ENCODE results near the gene FOXS1. TPM values are rescaled to one million over a fixed set of nuclear protein-coding genes. Genes with fewer than 3 reads are reported as not detected.
"Not testable (repeated sequence)": the region's sequence is repeated elsewhere in the genome, so short reads cannot be mapped to it uniquely, and the experiment has no call there.

Gene FOXS1
- total RNA-seq, 4 donors from 2014 or later: 0.33 TPM; not detected in 3

- Histone ChIP-seq H3K27ac (peak overlapping the region; percentile 20 to 95 (median 74)), H3K4me1 (peaks cover 8 to 43% of the 10 kb centered on the region in 2 donors), H3K9me3 (no peaks in the 10 kb centered on the region), H3K36me3 (peaks cover 0 to 4% of the 10 kb centered on the region in 2 donors), H3K4me3 (no peak overlapping the region), H3K27me3 (no peaks in the 10 kb centered on the region)
- in situ Hi-C loops (cut with MboI; ENCODE audit: low sequenced_read_pairs in 4 of 4) (loop anchor here in 3 of 4 donors (10.0 to 25.0 kb wide), 4 partner anchors 92 to 205 kb away; partner anchors contain the start of genes TPX2 (in 2 of the 3) and PDRG1 (in 1 of the 3)), intact Hi-C loops (cut with DNase I; ENCODE audit: low total_unique reads) (loop anchor here (10.0 kb wide), 1 partner anchor 285 kb away; no protein-coding TSS in a partner anchor)
- TF ChIP-seq CTCF (IDR thresholded peaks at IDR 0.05 in 4 of 5, conservative IDR thresholded peaks at IDR 0.05 in 1 of 5): no peak
- ATAC-seq: no peak
- DNase-seq: no peak
These were observed 15.7 kb downstream of the FOXS1 start for GRCh38 chr20:31829731-31830130.

- H3K4me1 ChIP-seq: peaks cover 24 to 57% of the 10 kb centered on the region in 2 donors
- H3K36me3 ChIP-seq; intact Hi-C loops (cut with DNase I; ENCODE audit: low total_unique reads); ATAC-seq; H3K4me3 ChIP-seq; H3K27me3 ChIP-seq; DNase-seq; H3K9me3 ChIP-seq: not testable (repeated sequence)
- in situ Hi-C loops (cut with MboI; ENCODE audit: low sequenced_read_pairs in 4 of 4): loop anchor here in 3 of 4 donors (10.0 to 25.0 kb wide), 4 partner anchors 91 to 207 kb away; partner anchors contain the start of genes TPX2 (in 2 of the 3) and PDRG1 (in 1 of the 3)
- peak overlapping the region; percentile 24 to 95 (median 88) for H3K27ac ChIP-seq
These were observed 17.4 kb downstream of the FOXS1 start for GRCh38 chr20:31828016-31828415.

GRCh38 chr20:31827059-31827458 lies 18.3 kb downstream of the FOXS1 start:
- H3K36me3 ChIP-seq: peaks cover 0 to 4% of the 10 kb centered on the region in 2 donors
- no peaks in the 10 kb centered on the region for H3K9me3 ChIP-seq
- in situ Hi-C loops (cut with MboI; ENCODE audit: low sequenced_read_pairs in 4 of 4): loop anchor here in 3 of 4 donors (10.0 to 25.0 kb wide), 4 partner anchors 90 to 208 kb away; partner anchors contain the start of genes TPX2 (in 2 of the 3) and PDRG1 (in 1 of the 3)
- no peak for DNase-seq
- no peak overlapping the region for H3K4me3 ChIP-seq
- TF ChIP-seq POLR2A (IDR thresholded peaks at IDR 0.05) (no peak), CTCF (IDR thresholded peaks at IDR 0.05 in 4 of 5, conservative IDR thresholded peaks at IDR 0.05 in 1 of 5) (no peak)
- intact Hi-C loops (cut with DNase I; ENCODE audit: low total_unique reads): no loop called here
- peak overlapping the region; percentile 24 to 95 (median 88) for H3K27ac ChIP-seq
- H3K4me1 ChIP-seq: peaks cover 26 to 65% of the 10 kb centered on the region in 2 donors
- no peak for ATAC-seq
- H3K27me3 ChIP-seq: no peaks in the 10 kb centered on the region

- H3K27ac ChIP-seq: peak overlapping the region; percentile 82 to 95 (median 93)
- ATAC-seq (no peak), DNase-seq (no peak)
- in situ Hi-C loops (cut with MboI; ENCODE audit: low sequenced_read_pairs in 4 of 4): loop anchor here in 3 of 4 donors (10.0 to 25.0 kb wide), 4 partner anchors 89 to 209 kb away; partner anchors contain the start of genes TPX2 (in 2 of the 3) and PDRG1 (in 1 of the 3)
- intact Hi-C loops (cut with DNase I; ENCODE audit: low total_unique reads): no loop called here
- no peak for TF ChIP-seq POLR2A (IDR thresholded peaks at IDR 0.05)
- no peak for TF ChIP-seq CTCF (IDR thresholded peaks at IDR 0.05 in 4 of 5, conservative IDR thresholded peaks at IDR 0.05 in 1 of 5)
- no peaks in the 10 kb centered on the region for H3K36me3 ChIP-seq
- no peak overlapping the region for H3K4me3 ChIP-seq
- no peaks in the 10 kb centered on the region for H3K9me3 ChIP-seq
- no peaks in the 10 kb centered on the region for H3K27me3 ChIP-seq
- H3K4me1 ChIP-seq: peaks cover 31 to 70% of the 10 kb centered on the region in 2 donors
These were observed 19.3 kb downstream of the FOXS1 start for GRCh38 chr20:31826074-31826473.

GRCh38 chr20:31824554-31825313 lies 20.7 kb downstream of the FOXS1 start:
- Histone ChIP-seq H3K27ac (peak overlapping the region; percentile 82 to 95 (median 93)), H3K4me3 (no peak overlapping the region), H3K36me3 (no peaks in the 10 kb centered on the region), H3K27me3 (no peaks in the 10 kb centered on the region), H3K4me1 (peaks cover 41 to 74% of the 10 kb centered on the region in 2 donors), H3K9me3 (no peaks in the 10 kb centered on the region)
- TF ChIP-seq POLR2A (IDR thresholded peaks at IDR 0.05) (no peak), CTCF (IDR thresholded peaks at IDR 0.05 in 4 of 5, conservative IDR thresholded peaks at IDR 0.05 in 1 of 5) (no peak)
- DNase-seq (no peak), ATAC-seq (no peak)
- in situ Hi-C loops (cut with MboI; ENCODE audit: low sequenced_read_pairs in 4 of 4): loop anchor here (10.0 to 25.0 kb wide), 5 partner anchors 87 to 210 kb away; partner anchors contain the start of genes TPX2 (in 2 of the 4) and PDRG1 (in 1 of the 4)
- intact Hi-C loops (cut with DNase I; ENCODE audit: low total_unique reads): loop anchor here (1.0 kb wide), 1 partner anchor 207 kb away; no protein-coding TSS in a partner anchor

All from gastrocnemius medialis (tissue), 4 donors.